MV-4-11 (cell line): ENCODE measurements around the gene AVP.

Experiments used
- DNase-seq: peaks from one replicate; lab custom pipeline; 2025; lab: John Stamatoyannopoulos, UW

Gene AVP

GRCh38 chr20:3047486-3048419, 36.8 kb downstream of the AVP start:
- DNase-seq, result peak; percentile 15

- no peak for DNase-seq
Observed at GRCh38 chr20:3046677-3047462, 37.7 kb downstream of the AVP start.

- peak; percentile 83 for DNase-seq
Observed at GRCh38 chr20:3045816-3046676, 38.5 kb downstream of the AVP start, which contains the start of gene MRPS26. MRPS26 (plus strand) TSS chr20:3046052; CDS start chr20:3046069, 17 bp downstream.

GRCh38 chr20:3045042-3045815, 39.3 kb downstream of the AVP start:
- DNase-seq, result peak; percentile 83

DNA sequence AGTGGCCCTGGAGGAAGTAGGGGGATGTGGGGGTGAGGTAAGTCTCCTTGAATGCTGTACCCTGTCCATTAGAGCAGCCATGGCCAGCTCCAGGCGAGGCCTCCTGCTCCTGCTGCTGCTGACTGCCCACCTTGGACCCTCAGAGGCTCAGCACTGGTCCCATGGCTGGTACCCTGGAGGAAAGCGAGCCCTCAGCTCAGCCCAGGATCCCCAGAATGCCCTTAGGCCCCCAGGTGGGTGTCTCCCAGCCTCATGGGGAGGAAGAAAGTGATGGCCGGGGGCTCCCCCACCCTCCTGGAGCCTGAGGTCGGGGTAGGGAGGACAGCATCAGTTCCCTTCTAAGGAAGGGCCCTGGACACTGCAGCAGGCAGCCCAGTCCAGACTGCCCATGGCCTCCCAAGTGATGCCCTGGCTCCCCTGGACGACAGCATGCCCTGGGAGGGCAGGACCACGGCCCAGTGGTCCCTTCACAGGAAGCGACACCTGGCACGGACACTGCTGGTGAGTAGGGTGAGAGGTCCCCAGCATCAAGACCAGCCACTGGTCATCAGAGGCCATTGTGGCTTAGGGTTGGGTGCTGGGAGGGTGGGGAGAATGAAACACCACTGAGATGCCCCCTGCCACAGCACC, 40.1 kb downstream of the AVP start:
- DNase-seq, result no peak

DNA sequence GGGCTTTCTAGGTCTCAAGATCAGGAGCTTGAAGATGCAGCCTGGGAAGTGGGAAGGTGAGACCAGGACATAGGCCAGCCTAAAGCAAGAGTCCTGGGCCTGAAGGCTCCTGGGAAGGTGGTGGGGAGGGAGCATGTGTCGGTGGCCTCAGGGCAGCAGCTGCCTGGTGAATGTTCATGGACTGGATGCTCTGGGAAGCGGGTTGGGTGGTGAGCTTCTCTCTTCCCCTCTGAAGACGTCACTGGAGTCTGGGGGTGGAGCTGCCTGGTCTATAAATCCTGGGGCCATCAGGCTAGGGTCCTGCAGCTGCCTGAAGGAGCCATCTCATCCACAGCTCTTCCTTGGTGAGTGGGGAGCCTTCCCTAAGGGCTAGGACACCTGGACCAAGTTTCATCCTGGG, 41.2 kb downstream of the AVP start, which contains the start of gene GNRH2:
Gene GNRH2, plus strand, starts transcription at position 301 of the 400 bp plus-strand sequence. CDS start 793 bp downstream, outside the sequence.
- DNase-seq, result no peak

GRCh38 chr20:3042625-3043024, 41.9 kb downstream of the AVP start:
- DNase-seq, result no peak

DNA sequence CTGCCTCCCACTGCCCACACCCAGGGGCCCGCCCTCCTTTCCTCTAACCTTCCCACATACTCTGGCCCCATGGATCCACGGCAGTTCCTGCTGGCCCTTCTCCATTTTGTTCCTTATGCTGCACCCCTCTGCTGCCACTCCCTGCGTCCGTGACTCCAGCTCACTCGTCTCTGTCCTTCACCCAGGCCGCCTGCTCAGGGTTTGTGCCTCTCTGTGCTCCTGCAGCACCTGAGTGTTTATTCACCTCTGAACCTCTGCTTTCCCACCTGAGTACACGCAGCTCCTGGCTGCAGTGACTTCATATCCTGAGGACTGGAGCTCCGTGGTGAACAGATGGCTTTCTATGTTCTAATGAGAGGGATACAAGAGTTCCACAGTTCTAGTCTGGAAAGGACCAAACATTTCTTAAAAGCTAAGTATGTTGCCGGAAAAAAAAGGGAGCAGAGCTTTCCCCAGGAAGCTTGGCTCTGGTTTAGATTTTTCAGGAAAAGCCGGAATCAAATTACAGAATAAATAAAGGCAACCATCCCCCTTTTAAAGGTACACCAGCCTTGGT, 42.6 kb downstream of the AVP start:
- DNase-seq, result no peak

- DNase-seq, result no peak
Observed at GRCh38 chr20:3040086-3040485, 44.4 kb downstream of the AVP start.

DNA sequence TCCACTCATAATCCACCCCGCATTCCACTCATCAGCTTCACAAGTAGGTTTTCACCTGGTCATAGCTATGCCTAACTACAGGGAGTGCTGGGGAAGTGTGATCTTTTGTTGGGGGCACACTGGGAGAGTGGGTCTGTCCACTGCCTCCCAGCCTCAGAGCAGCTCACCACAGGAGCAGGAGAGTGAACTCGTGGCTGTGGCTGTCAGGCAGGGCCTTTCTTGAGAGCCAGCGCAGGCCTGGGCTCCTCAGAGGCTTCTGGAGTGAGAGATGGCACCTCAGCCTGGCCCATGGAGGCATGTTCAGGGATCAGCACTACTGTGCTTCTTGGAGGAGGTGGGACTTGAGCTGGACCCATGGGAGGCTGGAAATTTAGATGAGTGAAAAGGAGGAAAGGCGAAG, 45.1 kb downstream of the AVP start:
- no peak for DNase-seq

DNA sequence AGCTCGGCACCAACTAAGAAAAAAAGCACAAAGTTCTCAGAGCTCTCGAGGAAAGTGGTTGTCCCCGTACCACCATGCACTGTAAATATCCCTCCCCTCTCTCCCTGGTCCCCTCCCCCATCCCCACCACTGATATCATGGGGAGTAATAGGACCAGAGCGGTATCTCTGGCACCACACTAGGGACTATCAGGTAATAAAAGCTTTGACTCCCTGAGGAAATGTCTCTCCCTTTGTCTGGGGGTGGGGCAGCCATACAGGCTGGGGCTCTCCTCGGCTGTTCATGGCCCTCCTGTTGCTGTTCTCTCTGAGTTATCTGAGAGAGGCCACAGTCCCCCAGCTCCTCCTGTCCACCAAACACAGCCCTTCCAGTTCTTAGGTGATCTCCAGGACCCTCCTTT, 46.1 kb downstream of the AVP start:
- no peak for DNase-seq

- no peak for DNase-seq
Observed at GRCh38 chr20:3037654-3038053, 46.9 kb downstream of the AVP start.

- DNase-seq, result no peak
Observed at GRCh38 chr20:3032624-3033023, 51.9 kb downstream of the AVP start.
